ENCODE measurements around the gene PPP1R3E. TPM values are rescaled to one million over a fixed set of nuclear protein-coding genes. Genes with fewer than 3 reads are reported as not detected.
"Not testable (repeated sequence)": the region's sequence is repeated elsewhere in the genome, so short reads cannot be mapped to it uniquely, and the experiment has no call there.

PPP1R3E gene
- total RNA-seq, 1 experiment from 2014 or later, result 7.8 TPM

DNA sequence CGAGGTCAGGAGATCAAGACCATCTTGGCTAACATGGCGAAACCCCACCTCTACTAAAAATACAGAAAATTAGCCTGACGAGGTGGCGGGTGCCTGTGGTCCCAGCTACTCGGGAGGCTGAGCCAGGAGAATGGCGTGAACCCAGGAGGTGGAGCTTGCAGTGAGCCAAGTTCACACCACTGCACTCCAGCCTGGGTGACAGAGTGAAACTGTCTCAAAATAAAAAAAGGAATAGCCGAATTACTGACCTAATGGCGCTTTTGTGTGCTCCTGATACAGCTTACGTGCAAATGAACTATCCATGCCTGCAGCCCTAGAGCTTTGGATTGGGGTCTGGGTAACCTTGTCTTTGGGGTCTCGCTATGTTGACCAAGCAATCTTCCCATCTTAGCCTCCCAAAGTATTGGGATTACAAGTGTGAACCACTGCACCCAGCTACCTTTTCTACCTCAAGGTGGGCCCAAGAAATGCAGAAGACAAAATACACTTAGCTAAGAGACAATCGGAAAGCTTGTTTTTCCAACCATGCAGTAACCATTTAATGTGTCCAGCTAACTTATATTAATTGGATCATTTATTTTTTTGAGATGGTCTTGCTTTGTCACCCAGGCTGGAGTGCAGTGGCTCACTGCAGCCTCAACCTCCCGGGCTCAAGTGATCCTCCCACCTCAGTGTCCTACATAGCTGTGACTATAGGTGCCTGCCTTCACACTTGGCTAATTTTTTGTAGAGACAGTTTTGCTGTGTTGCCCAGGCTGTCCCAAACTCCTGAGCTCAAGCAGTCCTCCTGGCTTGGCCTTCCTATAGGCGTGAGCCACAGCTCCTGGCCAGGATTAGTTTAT is 24.1 kb upstream of the PPP1R3E start:
- H3K4me3 Mint-ChIP-seq (ENCODE audit: unreplicated experiment), result no peak overlapping the region
- H3K27ac Mint-ChIP-seq (ENCODE audit: low read depth, unreplicated experiment), result no peak overlapping the region
- no peak for TF ChIP-seq CTCF (IDR thresholded peaks at IDR 0.05; ENCODE audit: unreplicated experiment)
- H3K4me1 Mint-ChIP-seq (ENCODE audit: insufficient read depth, unreplicated experiment), result peaks cover 16% of the 10 kb centered on the region
- ChIA-PET CTCF (interaction anchor here (0.5 to 4.8 kb wide), 24 partner anchors 9 to 289 kb away, joined by 3 to 62 read pairs (median 5); partner anchors contain the start of genes CMTM5, HOMEZ and IL25), POLR2A (interaction anchor here (0.7 to 2.7 kb wide), 6 partner anchors 9 to 121 kb away, joined by 3 to 12 read pairs (median 4); partner anchors contain the start of genes BCL2L2 and PPP1R3E)
- no peaks in the 10 kb centered on the region for H3K27me3 Mint-ChIP-seq (ENCODE audit: insufficient read depth, unreplicated experiment)
- H3K9me3 Mint-ChIP-seq (ENCODE audit: unreplicated experiment), result no peaks in the 10 kb centered on the region
- no TSS peak for BruUV-seq (replicated peaks)
- peaks cover 67% of the 10 kb centered on the region for H3K36me3 Mint-ChIP-seq (ENCODE audit: insufficient read depth, unreplicated experiment)
- intact Hi-C loops (cut with micrococcal nuclease), result no loop called here
- DNase-seq (ENCODE audit: unreplicated experiment), result no peak

GRCh38 chr14:23325746-23326145 is 23.1 kb upstream of the PPP1R3E start:
- intact Hi-C loops (cut with micrococcal nuclease); DNase-seq (ENCODE audit: unreplicated experiment); H3K27ac Mint-ChIP-seq (ENCODE audit: low read depth, unreplicated experiment); H3K27me3 Mint-ChIP-seq (ENCODE audit: insufficient read depth, unreplicated experiment); H3K4me3 Mint-ChIP-seq (ENCODE audit: unreplicated experiment); H3K9me3 Mint-ChIP-seq (ENCODE audit: unreplicated experiment); BruUV-seq (replicated peaks): not testable (repeated sequence)
- ChIA-PET CTCF (interaction anchor here (0.6 to 4.8 kb wide), 9 partner anchors 10 to 306 kb away, joined by 3 to 62 read pairs (median 5); partner anchors contain the start of gene HOMEZ), POLR2A (interaction anchor here (0.7 to 2.7 kb wide), 3 partner anchors 23 to 120 kb away, joined by 3 to 12 read pairs (median 3); partner anchors contain the start of gene PPP1R3E)
- Mint-ChIP-seq H3K36me3 (ENCODE audit: insufficient read depth, unreplicated experiment) (peaks cover 75% of the 10 kb centered on the region), H3K4me1 (ENCODE audit: insufficient read depth, unreplicated experiment) (peaks cover 16% of the 10 kb centered on the region)

DNA sequence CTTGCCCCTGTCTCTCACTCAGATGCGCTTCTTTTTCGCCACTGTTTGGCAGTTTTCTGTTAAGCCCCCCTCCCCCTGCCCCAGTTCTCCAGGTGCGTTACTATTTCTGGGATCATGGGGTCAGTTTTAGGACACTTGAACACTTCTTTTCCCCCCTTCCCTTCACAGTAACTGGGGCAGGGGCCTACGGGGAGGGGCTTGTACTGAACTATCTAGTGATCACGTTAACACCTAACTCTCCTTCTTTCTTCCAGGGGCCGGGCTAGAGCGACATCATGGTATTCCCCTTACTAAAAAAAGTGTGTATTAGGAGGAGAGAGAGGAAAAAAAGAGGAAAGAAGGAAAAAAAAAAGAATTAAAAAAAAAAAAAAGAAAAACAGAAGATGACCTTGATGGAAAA is 22.3 kb upstream of the PPP1R3E start:
- Mint-ChIP-seq H3K9me3 (ENCODE audit: unreplicated experiment) (no peaks in the 10 kb centered on the region), H3K27ac (ENCODE audit: low read depth, unreplicated experiment) (no peak overlapping the region), H3K4me3 (ENCODE audit: unreplicated experiment) (no peak overlapping the region), H3K36me3 (ENCODE audit: insufficient read depth, unreplicated experiment) (peaks cover 78% of the 10 kb centered on the region), H3K27me3 (ENCODE audit: insufficient read depth, unreplicated experiment) (no peaks in the 10 kb centered on the region), H3K4me1 (ENCODE audit: insufficient read depth, unreplicated experiment) (peaks cover 16% of the 10 kb centered on the region)
- CTCF ChIA-PET, result no interaction called here
- POLR2A ChIA-PET, result interaction anchor here (0.6 kb wide), 1 partner anchor 56 kb away, joined by 3 read pairs; no protein-coding TSS in a partner anchor
- no peak for DNase-seq (ENCODE audit: unreplicated experiment)
- intact Hi-C loops (cut with micrococcal nuclease), result no loop called here
- BruUV-seq (replicated peaks), result no TSS peak
- no peak for TF ChIP-seq CTCF (IDR thresholded peaks at IDR 0.05; ENCODE audit: unreplicated experiment)

- intact Hi-C loops (cut with micrococcal nuclease), result no loop called here
- no peaks in the 10 kb centered on the region for H3K9me3 Mint-ChIP-seq (ENCODE audit: unreplicated experiment)
- TF ChIP-seq CTCF (IDR thresholded peaks at IDR 0.05; ENCODE audit: unreplicated experiment), result no peak
- ChIA-PET CTCF (interaction anchor here (0.6 to 3.6 kb wide), 2 partner anchors 55 to 243 kb away, joined by 3 to 26 read pairs; no protein-coding TSS in a partner anchor), POLR2A (interaction anchor here (0.6 kb wide), 1 partner anchor 56 kb away, joined by 3 read pairs; no protein-coding TSS in a partner anchor)
- DNase-seq (ENCODE audit: unreplicated experiment), result no peak
- BruUV-seq (replicated peaks), result no TSS peak
- H3K27ac Mint-ChIP-seq (ENCODE audit: low read depth, unreplicated experiment), result no peak overlapping the region
- peaks cover 16% of the 10 kb centered on the region for H3K4me1 Mint-ChIP-seq (ENCODE audit: insufficient read depth, unreplicated experiment)
- no peak overlapping the region for H3K4me3 Mint-ChIP-seq (ENCODE audit: unreplicated experiment)
- peaks cover 82% of the 10 kb centered on the region for H3K36me3 Mint-ChIP-seq (ENCODE audit: insufficient read depth, unreplicated experiment)
- no peaks in the 10 kb centered on the region for H3K27me3 Mint-ChIP-seq (ENCODE audit: insufficient read depth, unreplicated experiment)
Measured at GRCh38 chr14:23324455-23324846, 21.8 kb upstream of the PPP1R3E start.

Measured in MCF 10A (cell line).